HAP-1 (cell line): ENCODE results near the gene PREB.

ENCODE experiments used
- DNase-seq, 2 experiments: peaks; one replicate each; pipeline ENCODE4 v3.0.0-alpha.2; 2016 to 2020; ENCODE audit warnings: low spot score in 2 of 2
- H3K27me3 ChIP-seq: fragments of 250-450 bp; sonication (Bioruptor Pico); 2 replicates; pipeline ENCODE4 v1.5.1; 2020; ENCODE audit warnings: low read depth, mild to moderate bottlenecking, moderate library complexity
- H3K36me3 ChIP-seq: fragments of 250-450 bp; sonication (Bioruptor Pico); replicated peaks from 2 replicates; pipeline ENCODE4 v1.5.1; 2020; ENCODE audit warnings: mild to moderate bottlenecking
- H3K4me1 ChIP-seq: fragments of 250-450 bp; sonication (Bioruptor Pico); 2 replicates; pipeline ENCODE4 v1.5.1; 2020; ENCODE audit warnings: mild to moderate bottlenecking
- H3K4me3 ChIP-seq: fragments of 250-450 bp; sonication (Bioruptor Pico); 2 replicates; pipeline ENCODE4 v1.5.1; 2020; ENCODE audit warnings: mild to moderate bottlenecking, moderate library complexity
- H3K9me3 ChIP-seq: fragments of 250-450 bp; sonication (Bioruptor Pico); 2 replicates; pipeline ENCODE4 v1.5.1; 2020; ENCODE audit warnings: mild to moderate bottlenecking, moderate library complexity
- in situ Hi-C: fragments of 300-500 bp; cut with MboI; formaldehyde crosslinking; loops from 3 replicates; pipeline ENCODE4 v1.14.3; 2020; ENCODE audit warnings: low sequenced_read_pairs, inconsistent platforms, mixed read lengths

PREB gene

DNA sequence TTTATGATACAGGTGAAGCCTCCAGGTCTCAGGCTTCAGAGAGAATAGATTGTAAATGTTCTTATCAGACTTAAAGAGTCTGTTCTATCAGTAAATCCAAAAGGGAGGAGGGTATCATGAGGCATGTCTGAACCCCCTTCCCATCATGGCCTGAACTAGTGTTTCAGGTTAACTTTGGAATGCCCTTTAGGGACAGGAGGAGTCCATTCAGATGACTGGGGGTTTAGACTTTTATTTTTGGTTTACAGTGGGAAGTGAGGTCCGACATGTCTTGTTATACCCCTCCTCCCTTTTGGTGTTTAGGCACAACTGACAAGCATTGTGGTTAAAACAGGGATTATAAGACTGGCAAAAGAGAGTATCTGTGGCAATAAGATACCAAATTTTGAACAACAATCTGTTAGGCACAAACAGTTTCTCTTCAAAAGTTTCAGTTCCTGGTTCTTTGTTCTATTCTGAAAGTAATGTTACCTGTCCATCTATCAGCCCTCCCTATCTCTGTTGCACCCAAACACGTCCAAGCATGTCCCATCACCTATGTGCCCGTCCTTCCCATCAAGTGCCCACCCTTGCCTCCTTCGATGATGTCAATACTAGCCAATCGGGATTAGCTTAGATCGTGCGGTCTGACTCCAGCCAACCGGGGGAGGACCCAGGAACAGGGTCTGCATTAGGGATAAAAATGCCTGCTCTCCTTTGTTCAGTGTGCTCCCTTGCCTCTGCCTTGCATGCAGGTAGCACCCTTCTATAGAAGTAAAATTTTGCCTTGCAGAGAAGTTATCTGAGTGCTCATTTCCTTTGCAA lies 30.7 kb upstream of the PREB start:
- no peaks in the 10 kb centered on the region for H3K9me3 ChIP-seq
- in situ Hi-C loops, result no loop called here
- no peaks in the 10 kb centered on the region for H3K36me3 ChIP-seq
- H3K27me3 ChIP-seq, result no peaks in the 10 kb centered on the region
- no peak overlapping the region for H3K4me3 ChIP-seq
- peaks cover 3% of the 10 kb centered on the region; the same call in 1 of the 2 replicates for H3K4me1 ChIP-seq
- DNase-seq, result no peak

DNA sequence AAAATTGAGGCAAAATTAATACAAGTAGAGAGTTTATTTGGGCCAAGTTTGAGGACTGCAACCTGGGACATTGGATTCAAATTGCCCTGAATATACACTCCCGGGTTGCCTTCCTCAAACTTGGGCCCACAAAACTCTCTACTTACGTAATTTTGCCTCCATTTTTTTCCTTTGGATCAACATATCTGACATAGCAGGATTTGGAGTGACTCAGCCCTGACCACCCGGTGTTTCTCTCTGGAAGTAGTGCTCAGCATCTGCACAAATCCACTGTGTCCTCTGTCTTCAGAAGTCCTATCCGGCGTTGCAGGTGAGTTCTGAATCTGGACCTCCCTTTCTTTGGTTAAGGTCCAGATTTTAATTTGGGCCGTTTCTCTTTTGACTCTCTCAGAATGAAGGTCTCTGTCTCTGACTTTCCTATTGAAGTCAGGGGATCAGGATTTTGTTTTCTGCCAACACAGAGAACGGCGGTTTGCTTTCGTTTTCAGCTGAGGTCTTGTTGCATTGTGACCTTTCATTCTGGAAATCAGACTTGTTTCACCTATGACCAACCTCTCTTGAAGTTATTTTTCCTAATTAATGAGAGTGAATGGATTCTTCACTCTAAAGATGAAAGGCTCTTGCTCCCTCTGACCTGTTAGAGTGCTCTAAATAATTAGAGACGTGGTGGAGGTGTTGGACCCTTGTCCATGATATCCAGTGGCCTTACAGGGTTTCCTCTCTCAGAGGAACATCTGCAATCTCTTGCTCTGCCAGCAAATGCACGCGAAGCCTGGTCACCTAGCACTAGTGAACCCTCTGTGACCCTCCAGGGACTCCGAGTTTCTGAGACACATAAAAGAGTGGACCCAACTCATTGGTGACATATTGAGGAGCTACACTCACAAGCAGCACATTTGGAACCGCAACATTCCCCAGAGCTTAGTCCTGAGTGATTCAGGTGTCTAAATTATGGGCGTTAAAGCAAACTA lies 28.0 kb upstream of the PREB start:
- Histone ChIP-seq H3K4me1 (no peaks in the 10 kb centered on the region; the same call in 1 of the 2 replicates), H3K27me3 (no peaks in the 10 kb centered on the region), H3K4me3 (no peak overlapping the region), H3K9me3 (no peaks in the 10 kb centered on the region), H3K36me3 (no peaks in the 10 kb centered on the region)
- DNase-seq, result no peak
- in situ Hi-C loops, result no loop called here

DNA sequence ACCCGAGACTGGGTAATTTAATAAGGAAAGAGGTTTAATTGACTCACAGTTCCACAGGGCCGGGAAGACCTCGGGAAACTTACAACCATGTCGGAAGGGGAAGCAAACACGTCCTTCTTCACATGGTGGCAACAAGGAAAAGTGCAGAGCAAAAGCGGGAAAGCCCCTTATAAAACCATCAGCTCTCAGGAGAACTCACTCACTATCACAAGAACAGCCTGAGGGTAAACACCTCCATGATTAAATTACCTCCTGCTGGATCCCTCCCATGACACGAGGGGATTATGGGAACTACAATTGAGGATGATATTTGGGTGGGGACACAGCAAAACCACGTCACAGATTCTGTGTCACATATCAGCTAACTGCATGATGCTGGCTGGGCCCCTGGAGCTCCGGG lies 25.8 kb upstream of the PREB start:
- in situ Hi-C loops, result no loop called here
- no peaks in the 10 kb centered on the region for H3K36me3 ChIP-seq
- no peak for DNase-seq
- no peaks in the 10 kb centered on the region for H3K4me1 ChIP-seq
- H3K27me3 ChIP-seq, result no peaks in the 10 kb centered on the region
- H3K9me3 ChIP-seq, result no peaks in the 10 kb centered on the region
- H3K4me3 ChIP-seq, result no peak overlapping the region

DNA sequence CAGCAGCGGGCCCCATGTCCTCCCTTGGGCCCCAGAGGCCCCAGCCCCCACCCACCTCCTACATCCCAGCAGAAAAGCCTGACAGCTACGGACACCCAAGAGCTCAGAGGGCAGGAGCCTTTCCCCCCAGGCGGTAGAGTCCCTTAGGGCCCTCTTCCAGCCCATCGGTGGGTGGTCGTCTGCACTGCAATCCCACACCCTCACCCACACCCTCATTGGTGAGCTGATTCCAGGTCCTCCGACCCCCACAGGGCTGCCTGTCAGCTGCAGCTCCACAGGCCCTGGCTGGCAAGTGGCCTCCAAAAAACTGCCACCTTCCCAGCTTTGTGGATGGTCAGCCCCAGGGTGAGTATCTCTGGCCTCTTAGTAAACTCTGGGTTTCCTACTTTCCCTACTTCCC lies 24.8 kb upstream of the PREB start:
- H3K9me3 ChIP-seq, result no peaks in the 10 kb centered on the region
- no peak overlapping the region for H3K4me3 ChIP-seq
- no peaks in the 10 kb centered on the region for H3K36me3 ChIP-seq
- in situ Hi-C loops, result no loop called here
- no peak for DNase-seq
- H3K27me3 ChIP-seq, result no peaks in the 10 kb centered on the region
- H3K4me1 ChIP-seq, result no peaks in the 10 kb centered on the region

DNA sequence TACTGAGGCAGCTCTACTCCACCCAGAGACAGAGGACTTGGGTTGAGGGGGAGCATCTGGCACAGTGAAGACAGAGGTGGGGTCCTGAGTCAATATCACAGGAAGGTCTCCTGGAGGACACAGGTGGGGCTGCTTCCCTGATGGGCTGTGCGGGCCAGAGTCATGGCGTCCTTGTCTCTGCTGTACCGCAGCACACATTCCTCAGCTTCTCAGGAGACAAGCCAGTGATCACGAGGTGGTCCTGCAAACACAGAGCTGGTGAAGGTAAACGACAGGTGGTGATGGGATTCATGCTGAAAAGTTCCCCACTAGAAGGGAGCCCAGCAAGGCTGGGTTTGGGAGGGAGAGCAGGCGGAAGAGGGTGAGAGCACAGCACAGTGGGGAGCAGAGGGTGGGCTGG lies 24.0 kb upstream of the PREB start:
- H3K4me3 ChIP-seq, result no peak overlapping the region
- no peaks in the 10 kb centered on the region for H3K36me3 ChIP-seq
- no peaks in the 10 kb centered on the region for H3K9me3 ChIP-seq
- H3K4me1 ChIP-seq, result no peaks in the 10 kb centered on the region
- H3K27me3 ChIP-seq, result no peaks in the 10 kb centered on the region
- in situ Hi-C loops, result no loop called here
- no peak for DNase-seq

DNA sequence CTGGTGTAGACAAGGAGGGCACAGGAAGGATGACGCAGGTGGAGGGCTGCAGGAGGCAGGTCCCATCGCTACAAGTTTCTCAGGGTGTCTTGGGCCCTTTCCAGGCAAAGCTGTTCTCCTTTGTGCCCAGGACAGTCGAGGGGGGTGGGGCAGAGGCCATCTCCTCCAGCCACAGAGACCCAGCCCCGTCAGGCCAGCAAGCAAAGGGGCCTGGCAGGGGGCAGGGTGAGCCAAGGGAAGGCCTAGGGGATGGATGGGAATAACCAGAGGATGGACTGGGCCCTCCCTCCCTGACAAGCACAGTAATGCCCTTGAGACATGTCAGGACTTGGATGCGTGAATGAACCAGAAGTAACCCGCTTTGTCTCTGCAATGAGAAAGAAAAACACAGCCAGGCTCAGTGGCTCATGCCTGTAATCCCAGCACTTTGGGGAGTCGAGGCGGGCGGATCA lies 20.7 kb upstream of the PREB start:
- Histone ChIP-seq H3K4me1 (no peaks in the 10 kb centered on the region), H3K9me3 (no peaks in the 10 kb centered on the region), H3K36me3 (no peaks in the 10 kb centered on the region), H3K27me3 (no peaks in the 10 kb centered on the region), H3K4me3 (no peak overlapping the region)
- no peak for DNase-seq
- in situ Hi-C loops, result no loop called here

DNA sequence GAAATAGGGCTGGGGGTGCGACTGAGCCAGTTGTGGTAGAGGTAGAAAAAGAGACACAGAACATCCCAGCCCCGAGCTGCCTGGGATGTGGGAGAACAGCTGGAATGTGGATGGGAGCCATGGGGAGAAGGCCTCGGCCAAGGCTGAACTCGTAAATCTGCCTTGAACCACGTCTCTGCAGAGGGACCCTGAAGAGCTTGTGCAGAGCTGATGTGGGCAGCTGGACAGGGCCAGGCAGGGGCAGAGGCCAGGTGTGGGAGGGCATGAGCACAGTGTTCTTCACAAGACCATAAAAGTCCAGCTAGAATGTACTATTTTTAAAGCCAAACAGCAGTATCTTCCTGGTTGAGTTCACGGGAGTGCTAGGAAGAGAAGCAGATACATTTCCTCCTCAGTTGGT lies 20.1 kb upstream of the PREB start:
- Histone ChIP-seq H3K4me1 (no peaks in the 10 kb centered on the region), H3K4me3 (no peak overlapping the region), H3K36me3 (no peaks in the 10 kb centered on the region), H3K9me3 (no peaks in the 10 kb centered on the region), H3K27me3 (no peaks in the 10 kb centered on the region)
- in situ Hi-C loops, result no loop called here
- DNase-seq, result no peak

DNA sequence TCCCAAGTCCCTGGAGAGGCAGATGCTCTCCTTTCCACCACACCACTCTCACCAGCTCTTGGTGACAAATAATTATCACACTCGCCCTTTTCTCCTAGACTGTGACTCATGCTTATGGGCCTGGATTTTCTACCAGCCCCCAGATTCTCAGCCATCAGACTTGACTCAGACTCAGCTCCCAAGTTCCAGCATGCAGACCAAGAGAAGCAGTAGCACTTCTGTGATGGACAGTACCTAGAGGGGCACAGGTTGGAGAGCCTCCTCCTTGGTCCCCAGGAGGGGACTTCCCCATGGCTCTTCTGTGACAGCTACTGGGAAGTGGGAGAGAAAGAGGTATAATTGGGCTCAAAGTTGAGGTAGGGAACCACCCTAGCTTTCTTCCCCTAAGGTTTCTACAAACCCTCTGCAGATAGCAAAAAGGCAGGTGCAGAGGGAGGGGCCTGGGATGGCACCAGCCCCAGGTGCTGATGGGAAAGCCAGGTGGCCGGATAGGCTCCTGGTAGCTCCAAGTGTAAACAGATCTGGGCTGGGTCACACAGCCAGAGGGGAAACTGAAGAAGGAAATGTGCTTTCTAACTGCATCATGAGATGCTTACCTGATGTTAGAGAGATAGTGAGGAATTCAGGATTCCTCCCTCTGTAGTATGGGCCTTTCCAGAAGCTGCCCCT lies 18.5 kb upstream of the PREB start:
- Histone ChIP-seq H3K4me1 (no peaks in the 10 kb centered on the region), H3K27me3 (no peaks in the 10 kb centered on the region), H3K36me3 (no peaks in the 10 kb centered on the region), H3K4me3 (no peak overlapping the region), H3K9me3 (no peaks in the 10 kb centered on the region)
- DNase-seq, result no peak
- in situ Hi-C loops, result no loop called here

DNA sequence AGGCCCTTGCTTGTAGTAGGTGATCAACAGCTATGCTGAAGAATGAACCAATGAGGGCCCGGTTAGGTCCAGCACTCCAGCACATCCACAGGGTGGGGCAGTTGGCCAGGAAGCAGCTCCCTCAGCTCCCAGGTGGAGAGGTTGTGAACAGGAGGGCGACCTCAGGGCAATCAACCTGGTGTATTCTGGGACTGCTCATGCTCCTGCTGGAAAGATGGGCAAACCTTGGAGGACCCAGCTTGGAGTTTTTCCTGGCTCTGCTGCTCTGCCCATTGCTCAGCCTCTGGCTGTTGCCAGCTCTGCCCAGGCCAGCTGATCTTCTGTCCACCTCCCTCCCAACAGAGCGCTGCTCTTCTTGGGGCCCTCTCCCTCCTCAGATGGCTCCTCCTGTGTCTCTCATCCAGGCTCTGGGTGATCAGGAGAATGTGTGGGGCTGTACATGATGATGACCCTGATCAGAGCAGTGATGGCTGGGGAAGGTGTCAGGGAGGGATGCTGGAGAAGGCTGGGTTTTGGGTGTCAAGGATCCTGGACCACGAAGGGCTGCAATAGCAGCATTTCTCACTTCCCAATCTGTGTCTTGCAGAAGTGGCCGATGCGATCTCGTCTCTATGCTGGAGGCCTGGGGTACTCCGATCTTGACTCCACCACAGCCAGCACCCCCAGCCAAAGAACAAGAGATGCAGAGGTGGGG lies 17.8 kb upstream of the PREB start:
- Histone ChIP-seq H3K36me3 (no peaks in the 10 kb centered on the region), H3K27me3 (no peaks in the 10 kb centered on the region), H3K9me3 (no peaks in the 10 kb centered on the region), H3K4me3 (no peak overlapping the region), H3K4me1 (no peaks in the 10 kb centered on the region)
- in situ Hi-C loops, result no loop called here
- no peak for DNase-seq

DNA sequence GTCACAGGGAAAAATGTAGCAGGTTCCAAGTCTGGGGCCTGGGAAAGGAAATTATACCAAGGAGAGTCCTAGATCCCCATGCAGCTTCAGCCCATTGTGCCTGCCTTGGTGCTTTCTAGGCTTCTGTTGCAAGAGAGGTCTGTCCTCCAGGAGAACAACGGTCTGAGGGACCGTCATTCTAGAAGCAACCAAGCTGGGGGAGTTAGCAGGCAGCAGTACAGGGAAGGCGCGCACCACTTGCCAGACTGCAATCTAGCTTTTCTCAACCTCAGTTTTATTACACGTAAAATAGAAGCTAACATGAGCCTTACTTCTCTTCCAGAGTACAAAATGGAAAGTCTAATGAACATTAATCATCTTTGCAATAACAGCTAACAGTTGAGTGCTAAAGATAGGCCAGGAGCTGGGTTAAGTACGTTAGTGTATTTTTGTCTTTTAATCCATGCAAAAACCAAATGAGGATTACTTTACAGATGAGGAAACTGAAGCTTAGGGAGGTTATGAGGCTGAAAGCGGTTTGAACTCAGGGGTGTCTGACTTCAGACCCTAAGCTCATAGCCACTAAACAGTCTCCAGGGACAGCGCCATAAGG lies 16.3 kb upstream of the PREB start:
- Histone ChIP-seq H3K9me3 (no peaks in the 10 kb centered on the region), H3K4me1 (no peaks in the 10 kb centered on the region), H3K4me3 (no peak overlapping the region), H3K36me3 (no peaks in the 10 kb centered on the region), H3K27me3 (no peaks in the 10 kb centered on the region)
- DNase-seq, result no peak
- in situ Hi-C loops, result no loop called here

DNA sequence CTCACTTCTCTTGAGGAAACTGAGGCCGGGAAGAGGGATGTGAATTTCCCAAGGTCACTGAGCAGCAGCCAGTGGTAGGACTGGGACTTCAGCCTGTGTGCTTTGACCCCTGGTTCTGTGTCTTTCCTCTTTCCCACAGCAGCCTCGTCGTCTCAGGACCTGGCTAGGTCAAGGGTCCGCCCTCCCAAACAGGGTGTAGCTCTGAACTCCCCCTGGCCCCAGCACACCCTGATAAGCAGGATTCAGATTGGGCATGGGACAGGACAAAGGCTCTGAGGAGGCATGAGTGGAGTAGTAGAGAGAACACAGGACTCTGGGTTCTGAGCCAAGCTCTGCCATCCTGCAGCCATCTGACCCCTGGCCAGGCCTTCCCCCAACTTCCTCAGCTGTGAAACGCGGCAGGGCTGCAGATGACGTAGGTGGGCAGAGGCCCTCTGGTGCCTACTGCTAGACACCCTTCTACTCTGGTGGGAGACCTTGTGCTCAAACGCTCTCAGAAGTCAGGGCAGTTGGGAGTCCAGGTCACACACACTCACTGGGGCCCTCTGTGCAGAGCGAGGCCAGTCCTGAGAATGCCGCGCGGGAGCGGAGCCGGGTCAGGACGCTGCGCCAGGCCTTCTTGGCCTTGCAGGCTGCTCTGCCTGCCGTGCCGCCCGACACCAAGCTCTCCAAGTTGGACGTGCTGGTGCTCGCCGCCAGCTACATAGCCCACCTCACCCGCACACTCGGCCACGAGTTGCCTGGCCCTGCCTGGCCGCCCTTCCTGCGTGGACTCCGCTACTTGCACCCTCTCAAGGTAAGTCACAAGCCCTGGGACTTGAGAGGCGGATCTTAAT lies 15.4 kb upstream of the PREB start:
- Histone ChIP-seq H3K4me3 (no peak overlapping the region), H3K36me3 (no peaks in the 10 kb centered on the region), H3K9me3 (no peaks in the 10 kb centered on the region), H3K27me3 (no peaks in the 10 kb centered on the region), H3K4me1 (no peaks in the 10 kb centered on the region)
- no peak for DNase-seq
- in situ Hi-C loops, result no loop called here

DNA sequence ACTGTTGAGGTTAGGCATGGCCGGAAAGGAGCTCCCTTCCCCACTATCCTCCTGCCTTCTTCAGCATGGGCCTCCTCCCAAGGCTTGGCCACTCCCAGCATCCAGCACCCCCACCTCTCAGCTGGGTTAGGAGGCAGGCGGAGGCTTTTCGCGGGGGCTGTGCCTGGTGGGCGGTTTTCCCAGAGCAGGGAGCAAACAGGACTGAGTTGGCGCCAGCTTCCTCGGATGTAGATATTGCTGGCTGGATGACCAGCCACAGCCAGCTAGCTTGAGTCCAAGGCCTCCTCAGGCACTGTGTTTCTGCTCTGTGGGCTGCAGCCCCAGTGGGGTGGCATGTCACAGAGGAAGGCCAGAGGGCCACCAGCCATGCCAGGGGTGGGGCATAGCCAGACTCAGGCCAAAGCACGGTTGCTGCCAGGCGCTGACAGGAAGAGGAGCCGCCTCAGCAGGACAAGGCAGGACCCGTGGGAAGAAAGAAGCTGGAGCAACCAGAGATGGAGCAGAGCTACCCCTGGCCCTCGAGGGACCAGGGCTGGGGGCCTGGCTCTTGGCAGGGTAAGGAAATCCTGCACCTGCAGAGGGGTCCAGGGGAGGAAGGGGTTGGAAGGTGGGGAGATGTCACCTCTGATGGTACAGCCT lies 14.5 kb upstream of the PREB start, which contains the start of gene TCF23:
TCF23 (plus strand) TSS at position 204 of the 639 bp plus-strand sequence; CDS start at position 334, 130 bp downstream.
- in situ Hi-C loops, result no loop called here
- H3K4me1 ChIP-seq, result no peaks in the 10 kb centered on the region
- H3K9me3 ChIP-seq, result no peaks in the 10 kb centered on the region
- no peak within 1 kb of the TSS for H3K4me3 ChIP-seq
- no peaks in the 10 kb centered on the region for H3K36me3 ChIP-seq
- DNase-seq, result no peak
- H3K27me3 ChIP-seq, result peaks cover 3% of the 10 kb centered on the region
